NCI-H1105 treated with DMSO at 0.1 percent for 48 hours (cell line): ENCODE data around the gene STH.

ENCODE experiments used
- DNase-seq: peaks from one replicate; lab custom pipeline; 2025; lab: John Stamatoyannopoulos, UW

STH gene

GRCh38 chr17:45967378-45967777, 31.7 kb upstream of the STH start:
- no peak for DNase-seq

- no peak for DNase-seq
Measured at GRCh38 chr17:45968732-45969131, 30.3 kb upstream of the STH start.

- no peak for DNase-seq
Measured at GRCh38 chr17:45969726-45970125, 29.3 kb upstream of the STH start.

GRCh38 chr17:45970659-45971058, 28.4 kb upstream of the STH start:
- no peak for DNase-seq

GRCh38 chr17:45971698-45972141, 27.3 kb upstream of the STH start:
- DNase-seq, result no peak

- DNase-seq, result no peak
Measured at GRCh38 chr17:45972531-45972930, 26.5 kb upstream of the STH start.

- no peak for DNase-seq
Measured at GRCh38 chr17:45973099-45973780, 25.8 kb upstream of the STH start.

GRCh38 chr17:45973946-45974859, 24.8 kb upstream of the STH start:
- no peak for DNase-seq

GRCh38 chr17:45974916-45975630, 24.0 kb upstream of the STH start:
- no peak for DNase-seq

- no peak for DNase-seq
Measured at GRCh38 chr17:45975640-45976295, 23.3 kb upstream of the STH start.

GRCh38 chr17:45976391-45976754, 22.7 kb upstream of the STH start:
- DNase-seq, result no peak

GRCh38 chr17:45976755-45977505, 22.1 kb upstream of the STH start:
- DNase-seq, result no peak

- no peak for DNase-seq
Measured at GRCh38 chr17:45977506-45977824, 21.6 kb upstream of the STH start.

GRCh38 chr17:45977976-45978626, 20.9 kb upstream of the STH start:
- DNase-seq, result no peak

GRCh38 chr17:45979137-45979536, 19.9 kb upstream of the STH start:
- DNase-seq, result no peak

GRCh38 chr17:45980855-45981254, 18.2 kb upstream of the STH start:
- DNase-seq, result no peak

- no peak for DNase-seq
Measured at GRCh38 chr17:45981306-45981705, 17.7 kb upstream of the STH start.

GRCh38 chr17:45982791-45983613, 16.0 kb upstream of the STH start:
- DNase-seq, result no peak

GRCh38 chr17:45983614-45984310, 15.3 kb upstream of the STH start:
- no peak for DNase-seq

GRCh38 chr17:45984368-45984767, 14.7 kb upstream of the STH start:
- no peak for DNase-seq
